B cell (primary cell): ENCODE measurements around the gene PRKRIP1. TPM values are rescaled to one million over a fixed set of nuclear protein-coding genes. Genes with fewer than 3 reads are reported as not detected.
A peak's percentile ranks its signal among the peaks of the same experiment; 100 is the strongest.

Experiments used
- ATAC-seq: fragments of 200-7000 bp; cut with Tn5 transposase; one replicate; pipeline ENCODE4 v1.10.0; 2021; ENCODE audit warnings: low read depth, mild to moderate bottlenecking, moderate number of reproducible peaks, moderate library complexity
- CTCF ChIA-PET: fragments of 350-600 bp; sonication (Branson Sonifier 250); formaldehyde crosslinking; loops from one replicate; lab custom pipeline; 2021; ENCODE audit warnings: antibody characterized with exemption, inconsistent platforms; lab: Charles Lee
- POLR2A ChIA-PET: fragments of 350-600 bp; sonication (Branson Sonifier 250); formaldehyde crosslinking; loops from one replicate; lab custom pipeline; 2021; ENCODE audit warnings: antibody characterized with exemption; lab: Charles Lee
- DNase-seq: peaks from one replicate; pipeline ENCODE4 v3.0.0; 2013
- H2AFZ ChIP-seq: 2 replicates; pipeline ENCODE4 v1.6.1; 2012; ENCODE audit warnings: mild to moderate bottlenecking, low read depth, low read length; ENCODE audit not compliant: insufficient read depth, poor library complexity, severe bottlenecking
- H3K27ac ChIP-seq, 2 donors: 1 replicate in 1 of 2; 2 replicates in 1 of 2; pipeline ENCODE4 v1.5.1; 2012 to 2013; ENCODE audit warnings: low read length in 2 of 2, mild to moderate bottlenecking in 2 of 2, moderate library complexity in 1 of 2
- H3K27me3 ChIP-seq, 4 experiments: fragments of 200-600 bp in 1 of 4; sonication (generic) in 1 of 4; replicated peaks in 1 of 4; 1 replicate in 2 of 4; 2 replicates in 2 of 4; pipeline versions ENCODE4 v1.6.1 to v1.7.0; 2013 to 2016; ENCODE audit warnings: low read length in 3 of 4, mild to moderate bottlenecking in 2 of 4, mixed read lengths in 1 of 4, moderate library complexity in 1 of 4; ENCODE audit not compliant: insufficient read depth in 4 of 4, control insufficient read depth in 3 of 4; ENCODE audit errors: control extremely low read depth in 1 of 4
- H3K36me3 ChIP-seq, 2 experiments: replicated peaks in 1 of 2; 1 replicate in 1 of 2; 2 replicates in 1 of 2; pipeline versions ENCODE4 v1.6.1 to v1.7.1; 2013; ENCODE audit warnings: low read length in 1 of 2; ENCODE audit not compliant: insufficient read depth in 2 of 2, control insufficient read depth in 1 of 2; ENCODE audit errors: control extremely low read depth in 1 of 2, extremely low read depth in 1 of 2
- H3K4me1 ChIP-seq, 2 donors: fragments of 200-600 bp in 1 of 2; sonication (generic) in 1 of 2; 1 replicate in 1 of 2; 2 replicates in 1 of 2; pipeline versions ENCODE4 v1.5.1 to v1.6.1; 2013 to 2017; ENCODE audit warnings: low read length in 2 of 2; ENCODE audit not compliant: control insufficient read depth in 2 of 2, insufficient read depth in 2 of 2
- H3K4me2 ChIP-seq: replicated peaks from 2 replicates; pipeline ENCODE3; 2012; ENCODE audit warnings: mild to moderate bottlenecking, low read depth, low read length; ENCODE audit not compliant: poor library complexity, severe bottlenecking
- H3K4me3 ChIP-seq, 5 experiments: fragments of 200-600 bp in 1 of 5; sonication (generic) in 1 of 5; 1 replicate in 3 of 5; 2 replicates in 2 of 5; pipeline versions ENCODE4 v1.5.1 to v1.7.0; 2011 to 2016; ENCODE audit warnings: low read length in 4 of 5, mild to moderate bottlenecking in 4 of 5, low read depth in 2 of 5, control low read depth in 1 of 5, moderate library complexity in 1 of 5; ENCODE audit not compliant: insufficient read depth in 1 of 5; ENCODE audit errors: control extremely low read depth in 1 of 5, extremely low read depth in 1 of 5
- H3K79me2 ChIP-seq: fragments of 200-600 bp; sonication (generic); one replicate; pipeline ENCODE4 v1.6.0; 2016; ENCODE audit warnings: low read length; ENCODE audit not compliant: control insufficient read depth, insufficient read depth
- H3K9ac ChIP-seq: fragments of 200-600 bp; sonication (generic); 2 replicates; pipeline ENCODE4 v1.6.1; 2017; ENCODE audit warnings: mild to moderate bottlenecking, low read length, moderate library complexity
- H3K9me3 ChIP-seq, 3 donors: one replicate each; pipeline versions ENCODE4 v1.6.1 to v1.7.1; 2013; ENCODE audit warnings: low read length in 2 of 3; ENCODE audit not compliant: control insufficient read depth in 2 of 3, insufficient read depth in 1 of 3; ENCODE audit errors: control extremely low read depth in 1 of 3
- H4K20me1 ChIP-seq: 2 replicates; pipeline ENCODE4 v1.6.0; 2012; ENCODE audit warnings: mild to moderate bottlenecking, low read length; ENCODE audit not compliant: insufficient read depth, control insufficient read depth, poor library complexity, severe bottlenecking
- H3K27ac Mint-ChIP-seq: one replicate; pipeline ENCODE4 v1.8.0; 2021; ENCODE audit warnings: mixed read lengths
- H3K27me3 Mint-ChIP-seq: one replicate; pipeline ENCODE4 v1.8.0; 2021; ENCODE audit warnings: mixed read lengths
- H3K4me1 Mint-ChIP-seq: one replicate; pipeline ENCODE4 v1.8.0; 2021; ENCODE audit warnings: mixed read lengths
- H3K4me3 Mint-ChIP-seq: one replicate; pipeline ENCODE4 v1.8.0; 2021; ENCODE audit warnings: mixed read lengths
- H3K9me3 Mint-ChIP-seq: one replicate; pipeline ENCODE4 v1.8.0; 2022; ENCODE audit warnings: mixed read lengths; ENCODE audit not compliant: insufficient read depth
- EZH2 ChIP-seq: IDR thresholded peaks from 2 replicates; pipeline ENCODE4 v1.6.1; 2012; ENCODE audit warnings: borderline replicate concordance, low read depth, mild to moderate bottlenecking, moderate library complexity, low read length; ENCODE audit not compliant: insufficient read depth, poor library complexity, severe bottlenecking
- WGBS: methylation state at CpG from one replicate; pipeline ENCODE4 v1.1.5; 2013; ENCODE audit warnings: missing lambda C conversion rate; ENCODE audit not compliant: insufficient coverage; 5-methylcytosine and 5-hydroxymethylcytosine counted together
- intact Hi-C: fragments of 100-400 bp; cut with micrococcal nuclease; formaldehyde crosslinking; loops from one replicate; pipeline ENCODE4 v1.10.0; 2022
- polyA plus RNA-seq: library from polyadenylated mRNA; depleted of rRNA; stranded (reverse); fragments of >200 nt; gene quantifications from 2 replicates; pipeline ENCODE4 v1.2.3, GENCODE V29; 2012
- total RNA-seq, 2 donors: library from RNA; stranded (reverse); fragments of 120-200 nt in 1 of 2; gene quantifications; 1 replicate in 1 of 2; 2 replicates in 1 of 2; pipeline versions ENCODE4 v1.2.3 to v1.2.4, GENCODE V29; 2013 to 2022
- TF ChIP-seq, protein P1 (sequence below): fragments of 200-600 bp; IDR thresholded peaks from one replicate; pipeline ENCODE4 v1.8.0; 2022; ENCODE audit warnings: antibody characterized with exemption, mild to moderate bottlenecking

Gene PRKRIP1
- total and polyA plus RNA-seq, 2 donors (not counting 1 experiment from before 2014, with no cell fraction given): 57.1 to 59.1 TPM

DNA sequence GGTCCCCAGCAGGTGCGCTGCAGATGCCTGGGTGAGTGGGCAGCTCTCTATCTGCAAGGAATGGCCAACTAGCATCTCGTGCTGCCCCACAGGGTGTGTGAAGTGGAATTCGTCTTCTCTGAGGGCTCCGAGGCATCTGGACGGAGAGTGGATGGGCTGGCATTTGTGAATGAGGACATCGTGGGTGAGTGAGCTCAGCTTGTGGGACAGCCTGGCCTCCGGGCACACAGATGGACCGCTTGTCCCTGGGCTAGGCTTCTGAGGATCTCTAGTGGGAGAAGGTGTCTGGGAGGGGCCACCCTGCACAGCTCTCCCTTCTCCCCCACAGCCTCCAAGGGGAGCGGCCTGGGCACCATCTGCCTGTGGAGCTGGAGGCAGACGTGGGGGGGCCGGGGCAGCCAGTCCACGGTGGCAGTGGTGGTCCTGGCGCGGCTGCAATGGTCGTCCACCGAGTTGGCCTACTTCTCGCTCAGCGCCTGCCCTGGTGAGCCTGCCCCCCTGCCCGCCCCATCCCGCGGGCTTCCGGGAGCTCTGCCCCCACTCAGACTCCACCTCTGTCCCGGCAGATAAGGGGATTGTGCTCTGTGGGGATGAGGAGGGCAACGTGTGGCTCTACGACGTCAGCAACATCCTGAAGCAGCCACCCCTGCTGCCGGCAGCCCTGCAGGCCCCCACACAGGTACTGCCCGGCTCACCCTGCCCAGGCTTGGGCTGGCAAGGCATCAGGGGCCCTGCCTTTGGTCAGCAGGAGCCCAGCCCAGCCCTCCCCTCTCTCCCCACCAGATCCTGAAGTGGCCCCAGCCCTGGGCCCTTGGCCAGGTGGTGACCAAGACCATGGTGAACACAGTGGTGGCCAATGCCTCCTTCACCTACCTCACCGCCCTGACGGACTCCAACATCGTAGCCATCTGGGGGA lies 76.2 kb downstream of the PRKRIP1 start:
- peak overlapping the region; percentile 10 for H3K27ac Mint-ChIP-seq
- CTCF ChIA-PET: interaction anchor here (0.9 to 1.5 kb wide), 2 partner anchors 9 to 230 kb away, joined by 3 to 4 read pairs; no protein-coding TSS in a partner anchor
- DNase-seq: no peak

More for the DNA sequence above, 76.2 kb downstream of the PRKRIP1 start:
- Histone ChIP-seq H3K79me2 (peaks cover 6% of the 10 kb centered on the region), H3K4me2 (no peak overlapping the region), H4K20me1 (peaks cover 6% of the 10 kb centered on the region), H3K9me3 (no peaks in the 10 kb centered on the region), H3K27ac (no peak overlapping the region), H3K4me3 (no peak overlapping the region), H2AFZ (no peak overlapping the region), H3K4me1 (no peaks in the 10 kb centered on the region), H3K36me3 (peaks cover 0 to 45% of the 10 kb centered on the region in 2 experiments), H3K27me3 (no peaks in the 10 kb centered on the region), H3K9ac (no peak overlapping the region)
- ATAC-seq: no peak
- intact Hi-C loops: no loop called here
- TF ChIP-seq, protein P1, sequence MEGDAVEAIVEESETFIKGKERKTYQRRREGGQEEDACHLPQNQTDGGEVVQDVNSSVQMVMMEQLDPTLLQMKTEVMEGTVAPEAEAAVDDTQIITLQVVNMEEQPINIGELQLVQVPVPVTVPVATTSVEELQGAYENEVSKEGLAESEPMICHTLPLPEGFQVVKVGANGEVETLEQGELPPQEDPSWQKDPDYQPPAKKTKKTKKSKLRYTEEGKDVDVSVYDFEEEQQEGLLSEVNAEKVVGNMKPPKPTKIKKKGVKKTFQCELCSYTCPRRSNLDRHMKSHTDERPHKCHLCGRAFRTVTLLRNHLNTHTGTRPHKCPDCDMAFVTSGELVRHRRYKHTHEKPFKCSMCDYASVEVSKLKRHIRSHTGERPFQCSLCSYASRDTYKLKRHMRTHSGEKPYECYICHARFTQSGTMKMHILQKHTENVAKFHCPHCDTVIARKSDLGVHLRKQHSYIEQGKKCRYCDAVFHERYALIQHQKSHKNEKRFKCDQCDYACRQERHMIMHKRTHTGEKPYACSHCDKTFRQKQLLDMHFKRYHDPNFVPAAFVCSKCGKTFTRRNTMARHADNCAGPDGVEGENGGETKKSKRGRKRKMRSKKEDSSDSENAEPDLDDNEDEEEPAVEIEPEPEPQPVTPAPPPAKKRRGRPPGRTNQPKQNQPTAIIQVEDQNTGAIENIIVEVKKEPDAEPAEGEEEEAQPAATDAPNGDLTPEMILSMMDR: no peak
- no peak for TF ChIP-seq EZH2
- H3K4me1 Mint-ChIP-seq: no peaks in the 10 kb centered on the region
- H3K4me3 Mint-ChIP-seq: no peak overlapping the region
- POLR2A ChIA-PET: interaction anchor here (0.6 kb wide), 1 partner anchor 24 kb away, joined by 3 read pairs; no protein-coding TSS in a partner anchor
- no peaks in the 10 kb centered on the region for H3K9me3 Mint-ChIP-seq
- 88% methylated on average over 23 of the region's 31 CpGs for WGBS
- no peaks in the 10 kb centered on the region for H3K27me3 Mint-ChIP-seq
